CD4-positive, alpha-beta T cell (primary cell): ENCODE results near the gene HPCAL4. TPM values are rescaled to one million over a fixed set of nuclear protein-coding genes. Genes with fewer than 3 reads are reported as not detected.

Source experiments
- ATAC-seq: fragments of 200-7000 bp; cut with Tn5 transposase; one replicate; pipeline ENCODE4 v1.10.0; 2022; ENCODE audit warnings: mild to moderate bottlenecking; ENCODE audit not compliant: poor library complexity
- CTCF ChIA-PET: fragments of 350-600 bp; sonication (Branson Sonifier 250); formaldehyde crosslinking; loops from one replicate; lab custom pipeline; 2021; ENCODE audit warnings: antibody characterized with exemption, inconsistent platforms; lab: Charles Lee
- POLR2A ChIA-PET: fragments of 350-600 bp; sonication (Branson Sonifier 250); formaldehyde crosslinking; loops from one replicate; lab custom pipeline; 2021; ENCODE audit warnings: antibody characterized with exemption, inconsistent platforms; lab: Charles Lee
- DNase-seq, 14 experiments: peaks; one replicate each; pipeline ENCODE4 v3.0.0-alpha.2; 2013 to 2020; ENCODE audit warnings: mixed read lengths in 2 of 14
- H3K27ac ChIP-seq, 2 donors: one replicate each; pipeline versions ENCODE4 v1.5.1 to v1.7.0; 2013; ENCODE audit warnings: low read length in 2 of 2, low read depth in 1 of 2, mild to moderate bottlenecking in 1 of 2
- H3K27me3 ChIP-seq, 2 experiments: 1 replicate in 1 of 2; 2 replicates in 1 of 2; pipeline versions ENCODE4 v1.6.1 to v1.7.0; 2013; ENCODE audit warnings: low read length in 2 of 2, control low read depth in 1 of 2, mild to moderate bottlenecking in 1 of 2, moderate library complexity in 1 of 2; ENCODE audit not compliant: insufficient read depth in 2 of 2, control insufficient read depth in 1 of 2
- H3K36me3 ChIP-seq: one replicate; pipeline ENCODE4 v1.6.1; 2013; ENCODE audit warnings: low read length, control low read depth; ENCODE audit not compliant: insufficient read depth
- H3K4me1 ChIP-seq: one replicate; pipeline ENCODE4 v1.6.1; 2013; ENCODE audit warnings: low read length, control low read depth; ENCODE audit not compliant: insufficient read depth
- H3K4me3 ChIP-seq: one replicate; pipeline ENCODE4 v1.5.1; 2013; ENCODE audit warnings: mild to moderate bottlenecking, low read length, moderate library complexity
- H3K9me3 ChIP-seq, 2 experiments: 1 replicate in 1 of 2; 2 replicates in 1 of 2; pipeline versions ENCODE4 v1.6.1 to v1.7.0; 2013; ENCODE audit warnings: low read length in 2 of 2, mild to moderate bottlenecking in 2 of 2, control low read depth in 1 of 2, moderate library complexity in 1 of 2; ENCODE audit not compliant: control insufficient read depth in 1 of 2, insufficient read depth in 1 of 2
- H3K27ac Mint-ChIP-seq: one replicate; pipeline ENCODE4 v1.8.0; 2020; ENCODE audit warnings: mixed read lengths
- H3K27me3 Mint-ChIP-seq: one replicate; pipeline ENCODE4 v1.8.0; 2021; ENCODE audit warnings: mixed read lengths
- H3K36me3 Mint-ChIP-seq: one replicate; pipeline ENCODE4 v1.8.0; 2021; ENCODE audit warnings: low read depth, mixed read lengths
- H3K4me1 Mint-ChIP-seq: one replicate; pipeline ENCODE4 v1.8.0; 2021; ENCODE audit warnings: low read depth, mixed read lengths
- H3K4me3 Mint-ChIP-seq: one replicate; pipeline ENCODE4 v1.8.0; 2020; ENCODE audit warnings: mild to moderate bottlenecking, mixed read lengths
- H3K9me3 Mint-ChIP-seq: one replicate; pipeline ENCODE4 v1.8.0; 2020; ENCODE audit warnings: mixed read lengths
- intact Hi-C, 2 experiments: fragments of 100-400 bp; cut with DNase I in 1 of 2; cut with micrococcal nuclease in 1 of 2; formaldehyde crosslinking; loops; one replicate each; pipeline versions ENCODE4 v1.15.1 to v1.9.0; 2023 to 2025; cut with DNase I, micrococcal nuclease
- total RNA-seq, 174 experiments: library from RNA in 2 of 174; stranded (reverse) in 2 of 174; gene quantifications; one replicate each; pipeline ENCODE4 v1.2.3 and lab custom pipeline; 2021 to 2026
- TF ChIP-seq, protein P1 (sequence below): fragments of 200-600 bp; IDR thresholded peaks from one replicate; pipeline ENCODE4 v1.8.0; 2022; ENCODE audit warnings: antibody characterized with exemption, mild to moderate bottlenecking

HPCAL4 gene
- total RNA-seq, 2 experiments from 2014 or later: 22.8 to 22.9 TPM

DNA sequence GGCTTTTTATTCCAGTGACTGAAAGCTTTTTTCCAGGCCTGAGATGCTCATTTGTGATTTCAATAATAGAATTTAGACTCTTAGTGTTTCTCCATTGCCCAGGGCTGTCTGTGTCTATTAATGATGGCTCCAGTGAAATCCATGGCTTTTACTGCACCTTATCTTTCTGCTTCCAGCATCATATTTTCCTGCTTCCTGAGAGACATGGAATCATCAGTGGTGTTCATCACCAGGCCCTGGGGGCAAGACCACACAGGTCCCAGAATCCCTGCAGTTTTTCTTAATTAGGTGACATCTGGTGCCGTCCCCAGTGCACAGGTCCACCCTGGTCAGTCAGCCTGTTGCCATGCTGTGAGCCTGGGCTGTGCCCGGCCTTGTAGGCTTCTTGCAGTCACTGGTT is 34.8 kb downstream of the HPCAL4 start:
- POLR2A ChIA-PET: no interaction called here
- intact Hi-C loops: no loop called here
- H3K9me3 ChIP-seq: no peaks in the 10 kb centered on the region
- no peaks in the 10 kb centered on the region for H3K36me3 ChIP-seq
- H3K4me3 ChIP-seq: no peak overlapping the region
- Mint-ChIP-seq H3K27ac (no peak overlapping the region), H3K36me3 (no peaks in the 10 kb centered on the region), H3K4me1 (peaks cover 7% of the 10 kb centered on the region), H3K9me3 (no peaks in the 10 kb centered on the region), H3K27me3 (peaks cover 13% of the 10 kb centered on the region), H3K4me3 (no peak overlapping the region)
- no peak for DNase-seq
- TF ChIP-seq, protein P1, sequence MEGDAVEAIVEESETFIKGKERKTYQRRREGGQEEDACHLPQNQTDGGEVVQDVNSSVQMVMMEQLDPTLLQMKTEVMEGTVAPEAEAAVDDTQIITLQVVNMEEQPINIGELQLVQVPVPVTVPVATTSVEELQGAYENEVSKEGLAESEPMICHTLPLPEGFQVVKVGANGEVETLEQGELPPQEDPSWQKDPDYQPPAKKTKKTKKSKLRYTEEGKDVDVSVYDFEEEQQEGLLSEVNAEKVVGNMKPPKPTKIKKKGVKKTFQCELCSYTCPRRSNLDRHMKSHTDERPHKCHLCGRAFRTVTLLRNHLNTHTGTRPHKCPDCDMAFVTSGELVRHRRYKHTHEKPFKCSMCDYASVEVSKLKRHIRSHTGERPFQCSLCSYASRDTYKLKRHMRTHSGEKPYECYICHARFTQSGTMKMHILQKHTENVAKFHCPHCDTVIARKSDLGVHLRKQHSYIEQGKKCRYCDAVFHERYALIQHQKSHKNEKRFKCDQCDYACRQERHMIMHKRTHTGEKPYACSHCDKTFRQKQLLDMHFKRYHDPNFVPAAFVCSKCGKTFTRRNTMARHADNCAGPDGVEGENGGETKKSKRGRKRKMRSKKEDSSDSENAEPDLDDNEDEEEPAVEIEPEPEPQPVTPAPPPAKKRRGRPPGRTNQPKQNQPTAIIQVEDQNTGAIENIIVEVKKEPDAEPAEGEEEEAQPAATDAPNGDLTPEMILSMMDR: no peak
- H3K27ac ChIP-seq: no peak overlapping the region
- peaks cover 11% of the 10 kb centered on the region for H3K4me1 ChIP-seq
- H3K27me3 ChIP-seq: peaks cover 3 to 7% of the 10 kb centered on the region in 2 experiments
- CTCF ChIA-PET: no interaction called here
- ATAC-seq: no peak

DNA sequence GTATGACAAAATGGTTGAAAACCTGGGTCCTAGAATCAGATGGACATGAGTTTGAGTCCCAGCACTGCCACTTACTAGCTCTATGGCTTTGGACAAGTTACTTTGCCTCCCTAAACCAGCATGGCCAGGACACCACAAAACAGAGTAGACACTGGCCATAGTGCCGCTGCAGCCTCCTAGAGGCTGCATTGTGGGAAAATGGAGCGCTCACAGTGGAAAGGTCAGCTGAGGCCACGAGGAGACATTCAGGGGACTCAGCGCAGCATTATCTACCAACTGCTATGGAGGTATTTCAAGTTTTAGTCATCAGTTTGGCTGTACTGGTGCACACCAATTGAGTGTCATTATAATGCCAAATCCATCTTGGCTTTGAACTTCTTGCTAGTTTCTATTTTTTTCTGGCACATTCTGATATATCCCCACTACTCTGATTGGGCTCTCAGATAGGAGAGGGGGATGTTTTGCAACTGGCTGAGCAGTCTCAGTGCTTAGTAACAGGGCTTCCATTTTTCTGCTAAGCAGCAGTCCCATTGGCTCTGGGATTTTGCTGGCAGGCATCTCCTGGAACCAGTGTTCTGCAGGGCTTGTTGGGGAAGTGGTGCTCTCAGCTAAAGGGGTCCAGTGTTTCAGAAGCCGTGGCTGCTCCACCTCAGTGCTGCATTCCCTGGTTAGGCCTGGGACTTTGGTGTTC is 35.5 kb downstream of the HPCAL4 start:
- intact Hi-C loops: no loop called here
- CTCF ChIA-PET: interaction anchor here (3.7 kb wide), 1 partner anchor 50 kb away, joined by 25 read pairs; no protein-coding TSS in a partner anchor
- H3K27ac Mint-ChIP-seq: no peak overlapping the region

DNA sequence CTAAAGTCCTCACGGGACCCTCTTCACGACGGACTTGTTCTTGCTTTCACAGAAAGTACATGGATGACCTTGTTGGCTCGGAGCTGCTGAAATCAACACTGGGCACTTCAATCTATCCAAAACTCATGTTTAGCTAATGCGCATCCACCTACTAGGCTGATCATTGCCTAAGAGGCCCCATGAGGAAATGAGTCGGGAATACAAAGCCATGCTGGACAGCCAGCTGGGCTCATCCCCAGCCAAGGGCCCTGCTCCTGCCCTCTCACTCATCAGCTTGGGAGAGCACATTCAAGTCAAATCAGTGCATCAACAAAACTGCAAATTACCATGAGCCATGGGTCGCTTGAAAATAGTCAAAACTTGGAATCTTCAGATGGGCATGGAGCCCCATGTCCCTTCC is 36.9 kb downstream of the HPCAL4 start:
- no peaks in the 10 kb centered on the region for H3K9me3 Mint-ChIP-seq
- Histone ChIP-seq H3K9me3 (no peaks in the 10 kb centered on the region), H3K27ac (no peak overlapping the region), H3K27me3 (peaks cover 3 to 7% of the 10 kb centered on the region in 2 experiments), H3K4me3 (no peak overlapping the region), H3K4me1 (peaks cover 11% of the 10 kb centered on the region), H3K36me3 (no peaks in the 10 kb centered on the region)
- ChIA-PET CTCF (interaction anchor here (1.2 to 3.7 kb wide), 9 partner anchors 13 to 86 kb away, joined by 3 to 25 read pairs (median 5); no protein-coding TSS in a partner anchor), POLR2A (no interaction called here)
- intact Hi-C loops: loop anchor here in 1 of 2 experiments (1.0 to 5.0 kb wide), 2 partner anchors 65 to 552 kb away; no protein-coding TSS in a partner anchor
- peaks cover 7% of the 10 kb centered on the region for H3K4me1 Mint-ChIP-seq
- peaks cover 13% of the 10 kb centered on the region for H3K27me3 Mint-ChIP-seq
- DNase-seq (no peak), ATAC-seq (no peak)
- no peak overlapping the region for H3K4me3 Mint-ChIP-seq
- TF ChIP-seq, protein P1: no peak
- H3K27ac Mint-ChIP-seq: no peak overlapping the region
- H3K36me3 Mint-ChIP-seq: no peaks in the 10 kb centered on the region

More for the DNA sequence above, 35.5 kb downstream of the HPCAL4 start:
- no peak overlapping the region for H3K27ac ChIP-seq
- no peak overlapping the region for H3K4me3 ChIP-seq
- H3K9me3 ChIP-seq: no peaks in the 10 kb centered on the region
- H3K27me3 ChIP-seq: peaks cover 3 to 7% of the 10 kb centered on the region in 2 experiments
- TF ChIP-seq, protein P1: no peak
- DNase-seq (no peak), ATAC-seq (no peak)
- peaks cover 11% of the 10 kb centered on the region for H3K4me1 ChIP-seq
- POLR2A ChIA-PET: no interaction called here
- H3K27me3 Mint-ChIP-seq: peaks cover 13% of the 10 kb centered on the region
- H3K4me1 Mint-ChIP-seq: peaks cover 7% of the 10 kb centered on the region
- no peaks in the 10 kb centered on the region for H3K36me3 Mint-ChIP-seq
- H3K4me3 Mint-ChIP-seq: no peak overlapping the region
- H3K36me3 ChIP-seq: no peaks in the 10 kb centered on the region
- no peaks in the 10 kb centered on the region for H3K9me3 Mint-ChIP-seq
